NCI-H69 (cell line): ENCODE data around the gene GAPVD1.
"Not testable (repeated sequence)": the region's sequence is repeated elsewhere in the genome, so short reads cannot be mapped to it uniquely, and the experiment has no call there.

Experiments used
- DNase-seq: peaks from one replicate; lab custom pipeline; 2025; lab: John Stamatoyannopoulos, UW

GAPVD1 gene

GRCh38 chr9:125255781-125256391 is 5.7 kb upstream of the GAPVD1 start:
- DNase-seq = peak; percentile 61

DNA sequence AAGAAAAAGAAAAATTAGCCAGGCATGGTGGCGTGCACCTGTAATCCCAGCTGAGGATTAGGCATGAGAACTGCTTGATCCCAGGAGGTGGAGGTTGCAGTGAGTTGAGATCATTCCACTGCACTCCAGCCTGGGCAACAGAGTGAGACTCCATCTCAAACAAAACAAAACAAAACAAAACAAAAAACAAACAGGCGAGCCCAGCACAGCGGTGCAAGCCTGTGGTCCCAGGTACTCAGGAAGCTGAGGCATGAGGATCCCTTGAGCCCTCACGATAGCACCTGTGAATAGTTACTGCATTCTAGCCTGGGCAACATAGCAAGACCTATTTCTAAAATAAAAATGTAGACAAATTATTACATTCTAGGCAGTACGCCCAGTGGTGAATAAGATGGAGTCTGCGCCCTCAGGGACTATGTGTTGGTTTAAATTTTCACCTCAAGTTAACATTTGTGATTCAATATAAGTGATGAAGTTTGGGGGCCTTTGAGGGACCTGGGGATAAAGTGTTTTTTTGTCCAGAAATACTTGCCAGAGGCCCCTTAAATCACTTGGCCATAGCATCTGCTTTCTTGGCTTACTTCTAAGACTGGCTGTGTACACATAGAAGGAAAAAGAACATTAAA is 3.4 kb upstream of the GAPVD1 start:
- no peak for DNase-seq

- peak; percentile 57 for DNase-seq
These were observed 2.6 kb upstream of the GAPVD1 start for GRCh38 chr9:125258832-125259534.

- peak; percentile 95 for DNase-seq
These were observed 1.1 kb upstream of the GAPVD1 start for GRCh38 chr9:125260561-125260960.

- no peak for DNase-seq
These were observed 817 bp downstream of the GAPVD1 start for GRCh38 chr9:125262294-125262991.

GRCh38 chr9:125264068-125264467 is 2.4 kb downstream of the GAPVD1 start:
- DNase-seq = not testable (repeated sequence)

- DNase-seq = no peak
These were observed 6.9 kb downstream of the GAPVD1 start for GRCh38 chr9:125268394-125269013.

- DNase-seq = no peak
These were observed 7.4 kb downstream of the GAPVD1 start for GRCh38 chr9:125269014-125269397.

- DNase-seq = no peak
These were observed 9.5 kb downstream of the GAPVD1 start for GRCh38 chr9:125271081-125271480.

- no peak for DNase-seq
These were observed 11.1 kb downstream of the GAPVD1 start for GRCh38 chr9:125272697-125273096.

GRCh38 chr9:125276771-125277170 is 15.1 kb downstream of the GAPVD1 start:
- DNase-seq = no peak

DNA sequence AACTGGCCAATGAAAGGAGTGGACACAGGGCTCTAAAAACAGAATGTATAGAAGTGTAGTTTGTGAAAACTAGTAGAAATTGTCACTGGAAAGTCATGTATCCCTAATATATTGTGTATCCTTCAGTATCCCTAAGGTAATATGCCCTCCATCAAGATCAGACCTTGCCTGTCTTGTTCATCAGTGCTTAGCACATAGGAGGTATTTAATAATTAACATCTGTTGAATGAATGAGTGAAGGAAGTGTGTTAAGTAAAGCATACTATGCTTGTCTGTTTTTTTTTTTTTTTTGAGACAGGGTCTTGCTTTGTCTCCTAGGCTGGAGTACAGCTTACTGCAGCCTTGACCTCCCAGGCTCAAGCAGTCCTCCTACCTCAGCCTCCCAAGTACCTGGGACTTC is 15.8 kb downstream of the GAPVD1 start:
- no peak for DNase-seq

- peak; percentile 15 for DNase-seq
These were observed 19.3 kb downstream of the GAPVD1 start for GRCh38 chr9:125280945-125281344.

DNA sequence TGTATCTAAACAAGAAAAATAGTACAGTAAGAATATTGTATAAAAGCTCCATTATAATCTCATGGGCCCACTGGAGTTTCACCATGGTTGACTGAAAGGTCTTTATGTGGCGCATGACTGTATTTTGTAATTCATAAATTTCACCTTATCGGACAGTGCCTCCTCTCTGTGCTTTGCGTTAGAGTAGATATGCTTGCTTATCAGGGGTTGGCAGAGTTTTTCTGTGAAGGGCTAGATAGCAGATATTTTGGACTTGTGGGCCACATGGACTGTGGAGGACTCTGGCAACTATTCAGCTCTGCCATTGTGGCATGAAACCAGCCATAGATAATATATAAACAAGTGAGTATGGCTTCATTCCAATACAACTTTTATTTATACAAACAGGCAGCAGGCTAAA is 23.2 kb downstream of the GAPVD1 start:
- no peak for DNase-seq

DNA sequence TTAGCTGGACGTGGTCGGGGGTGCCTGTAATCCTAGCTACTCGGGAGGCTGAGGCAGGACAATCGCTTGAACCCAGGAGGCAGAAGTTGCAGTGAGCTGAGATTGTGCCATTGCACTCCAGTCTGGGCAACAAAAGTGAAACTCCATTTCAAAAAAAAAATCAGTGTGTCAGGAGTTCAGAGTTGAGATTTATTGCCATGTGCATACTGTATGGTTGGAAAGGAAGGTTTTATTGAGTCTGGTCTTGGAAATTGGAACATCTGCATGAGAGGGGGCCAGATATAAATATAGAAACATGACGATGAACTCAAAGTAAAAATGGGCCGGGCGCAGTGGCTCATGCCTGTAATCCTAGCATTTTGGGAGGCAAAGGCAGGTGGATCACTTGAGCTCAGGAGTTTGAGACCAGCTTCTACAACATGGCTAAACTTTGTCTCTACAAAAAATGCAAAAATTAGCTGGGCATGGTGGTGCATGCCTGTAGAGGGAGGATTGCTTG is 25.4 kb downstream of the GAPVD1 start:
- not testable (repeated sequence) for DNase-seq

- peak; percentile 65 for DNase-seq
These were observed 31.5 kb downstream of the GAPVD1 start for GRCh38 chr9:125293134-125293533.

DNA sequence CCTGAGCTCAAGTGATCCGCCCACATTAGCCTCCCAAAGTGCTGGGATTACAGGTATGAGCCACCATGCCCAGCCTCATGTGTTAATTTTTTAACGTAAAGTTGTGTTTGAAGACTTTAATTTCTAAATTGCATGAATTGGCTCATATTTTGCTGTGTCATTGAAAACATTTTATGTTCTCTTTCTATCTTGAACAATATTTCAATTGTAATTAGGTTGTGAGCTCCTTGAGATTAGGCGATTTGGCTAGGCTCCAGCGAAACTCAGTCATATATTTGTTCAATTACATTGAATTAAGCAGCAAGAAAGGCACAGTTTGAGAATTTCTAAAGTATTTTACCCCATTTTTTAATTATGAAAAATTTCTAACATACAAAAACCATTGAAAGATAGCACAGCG is 34.0 kb downstream of the GAPVD1 start:
- DNase-seq = peak; percentile 31

DNA sequence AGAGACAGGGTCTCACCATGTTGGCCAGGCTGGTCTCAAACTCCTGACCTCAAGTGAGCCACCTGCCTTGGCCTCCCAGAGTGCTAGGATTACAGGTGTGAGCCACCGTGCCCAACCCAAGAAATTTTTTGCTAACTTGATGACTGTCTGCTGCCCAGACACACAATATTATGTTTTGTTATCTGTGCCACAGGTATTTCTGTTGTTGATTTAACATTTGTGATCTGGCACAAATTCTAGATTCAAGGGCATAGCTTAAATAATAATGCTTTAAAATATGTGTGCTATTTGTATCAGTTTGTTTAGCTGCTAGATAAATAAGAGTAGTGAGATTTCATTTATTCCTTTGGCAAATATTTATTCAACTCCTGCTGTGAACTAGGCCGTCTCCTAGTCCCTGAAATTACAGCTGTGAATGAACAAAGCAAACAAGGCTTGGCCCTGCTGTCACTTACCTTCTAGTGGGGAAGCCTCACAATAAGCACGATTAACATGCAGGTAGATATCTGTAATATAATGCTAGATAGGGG is 35.3 kb downstream of the GAPVD1 start:
- DNase-seq = peak; percentile 98

DNA sequence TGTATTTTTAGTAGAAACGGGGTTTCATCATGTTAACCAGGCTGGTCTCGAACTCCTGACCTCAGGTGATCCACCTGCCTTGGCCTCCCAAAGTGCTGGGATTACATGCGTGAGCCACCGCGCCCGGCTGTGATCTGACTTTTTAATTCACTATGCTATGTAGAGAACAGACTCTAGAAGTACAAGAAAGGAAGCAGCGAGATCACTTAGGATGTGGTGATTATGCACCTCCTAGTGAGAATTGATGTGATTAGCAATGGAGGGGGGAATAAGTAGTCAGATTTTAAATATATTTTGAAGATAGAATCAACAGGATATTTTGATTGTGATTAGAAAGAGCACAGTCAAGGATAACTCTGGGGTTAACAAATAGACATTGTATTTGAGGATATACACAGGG is 36.3 kb downstream of the GAPVD1 start:
- no peak for DNase-seq

DNA sequence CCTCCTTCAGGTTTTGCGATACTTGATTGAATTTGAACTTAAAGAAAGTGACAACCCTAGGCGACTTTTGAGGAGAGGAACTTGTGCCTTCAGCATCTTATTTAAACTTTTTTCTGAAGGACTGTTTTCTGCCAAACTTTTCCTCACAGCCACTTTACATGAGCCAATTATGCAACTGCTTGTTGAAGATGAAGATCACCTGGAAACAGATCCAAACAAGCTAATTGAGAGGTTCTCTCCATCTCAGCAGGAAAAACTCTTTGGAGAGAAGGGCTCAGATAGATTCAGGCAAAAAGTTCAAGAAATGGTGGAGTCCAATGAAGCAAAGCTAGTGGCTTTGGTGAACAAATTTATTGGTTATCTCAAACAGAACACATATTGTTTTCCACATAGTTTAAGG is 40.6 kb downstream of the GAPVD1 start:
- DNase-seq = no peak

- no peak for DNase-seq
These were observed 42.6 kb downstream of the GAPVD1 start for GRCh38 chr9:125304273-125304672.

DNA sequence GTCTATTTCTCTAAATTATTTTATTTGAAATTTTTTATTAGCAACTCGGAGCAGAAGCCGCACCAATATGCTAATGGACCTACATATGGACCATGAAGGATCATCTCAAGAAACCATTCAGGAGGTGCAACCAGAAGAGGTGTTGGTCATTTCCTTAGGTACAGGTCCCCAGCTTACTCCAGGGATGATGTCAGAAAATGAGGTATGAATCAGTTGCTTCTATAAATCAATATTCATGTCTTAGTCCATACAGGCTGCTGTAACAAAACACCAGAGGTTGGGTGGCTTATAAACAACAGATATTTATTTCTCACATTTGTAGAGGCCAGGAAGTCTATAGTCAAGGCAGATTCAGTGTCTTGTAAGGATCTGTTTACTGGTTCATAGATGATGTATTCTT is 50.8 kb downstream of the GAPVD1 start:
- DNase-seq = no peak
